Tibial nerve (tissue), 4 donors: Measurements from ENCODE around the gene DNAJC15. TPM values are rescaled to one million over a fixed set of nuclear protein-coding genes. Genes with fewer than 3 reads are reported as not detected.

Experiments used
- DNase-seq, 2 donors: peaks; one replicate each; pipeline ENCODE4 v3.0.0-alpha.2; 2019; ENCODE audit warnings: low spot score in 2 of 2
- H3K27ac ChIP-seq, 4 donors: fragments of 200-600 bp; sonication (generic) in 3 of 4; one replicate each; pipeline ENCODE4 v1.5.1; 2017 to 2019; ENCODE audit warnings: mild to moderate bottlenecking in 1 of 4
- H3K27me3 ChIP-seq, 2 donors: fragments of 200-600 bp; sonication (generic) in 1 of 2; one replicate each; pipeline versions ENCODE4 v1.5.1 to v1.6.0; 2017 to 2019
- H3K36me3 ChIP-seq, 3 donors: fragments of 200-600 bp; sonication (generic); one replicate each; pipeline ENCODE4 v1.5.1; 2018 to 2019
- H3K4me1 ChIP-seq, 4 donors: fragments of 200-600 bp; sonication (generic) in 3 of 4; one replicate each; pipeline ENCODE4 v1.5.1; 2017 to 2019
- H3K4me3 ChIP-seq, 4 donors: fragments of 200-600 bp; sonication (generic) in 3 of 4; one replicate each; pipeline ENCODE4 v1.5.1; 2017 to 2019; ENCODE audit warnings: mild to moderate bottlenecking in 1 of 4, moderate library complexity in 1 of 4
- H3K9me3 ChIP-seq, 4 donors: fragments of 200-600 bp; sonication (generic) in 3 of 4; one replicate each; pipeline ENCODE4 v1.5.1; 2017 to 2019
- CTCF ChIP-seq, 5 experiments: fragments of 200-600 bp in 3 of 5; fragments of 450-650 bp in 2 of 5; sonication (generic) in 3 of 5; IDR thresholded peaks; one replicate each; pipeline ENCODE4 v1.5.1; 2016 to 2019; ENCODE audit warnings: antibody characterized with exemption in 5 of 5, mild to moderate bottlenecking in 3 of 5, moderate library complexity in 2 of 5
- EP300 ChIP-seq, 2 donors: sonication (generic); formaldehyde crosslinking; IDR thresholded peaks; one replicate each; pipeline ENCODE4 v1.6.1; 2017; ENCODE audit warnings: antibody characterized with exemption in 2 of 2, mild to moderate bottlenecking in 1 of 2
- POLR2A ChIP-seq, 2 donors: fragments of 450-650 bp; IDR thresholded peaks; one replicate each; pipeline ENCODE4 v1.6.1; 2017; ENCODE audit warnings: antibody characterized with exemption in 2 of 2, mild to moderate bottlenecking in 2 of 2, moderate library complexity in 2 of 2
- WGBS, 2 donors: methylation state at CpG; one replicate each; pipeline ENCODE4 v1.1.5; 2018; 5-methylcytosine and 5-hydroxymethylcytosine counted together
- total RNA-seq, 4 donors: library from RNA; depleted of rRNA; stranded (reverse); fragments of >200 nt; gene quantifications; one replicate each; pipeline ENCODE4 v1.1.0, GENCODE V29; 2016

The DNAJC15 gene
- total RNA-seq, 4 donors from 2014 or later: 3.7 to 9.2 (median 5.7) TPM

GRCh38 chr13:43016226-43016625 is 7.2 kb upstream of the DNAJC15 start:
- 81 to 89% methylated on average over 5 of the region's 5 CpGs for WGBS, 2 donors
- Histone ChIP-seq H3K27ac (no peak overlapping the region), H3K36me3 (no peaks in the 10 kb centered on the region), H3K4me1 (no peaks in the 10 kb centered on the region), H3K9me3 (no peaks in the 10 kb centered on the region), H3K27me3 (no peaks in the 10 kb centered on the region), H3K4me3 (no peak overlapping the region)
- DNase-seq: no peak
- no peak for TF ChIP-seq EP300 (IDR thresholded peaks at IDR 0.05)
- TF ChIP-seq CTCF (IDR thresholded peaks at IDR 0.05): no peak
- no peak for TF ChIP-seq POLR2A (IDR thresholded peaks at IDR 0.05)

- H3K9me3 ChIP-seq: no peaks in the 10 kb centered on the region
- peaks cover 0 to 16% (median under 1%) of the 10 kb centered on the region in 4 donors for H3K4me1 ChIP-seq
- TF ChIP-seq CTCF (IDR thresholded peaks at IDR 0.05) (no peak), EP300 (IDR thresholded peaks at IDR 0.05) (no peak), POLR2A (IDR thresholded peaks at IDR 0.05) (no peak)
- no peak overlapping the region for H3K4me3 ChIP-seq
- no peaks in the 10 kb centered on the region for H3K36me3 ChIP-seq
- DNase-seq: no peak
- no peak overlapping the region for H3K27ac ChIP-seq
- no peaks in the 10 kb centered on the region for H3K27me3 ChIP-seq
- WGBS, 2 donors: 56 to 62% methylated on average over 2 of the region's 2 CpGs
These were observed 3.6 kb upstream of the DNAJC15 start for GRCh38 chr13:43019811-43020210.

GRCh38 chr13:43020794-43021193 is 2.6 kb upstream of the DNAJC15 start:
- no peaks in the 10 kb centered on the region for H3K27me3 ChIP-seq
- no peak for TF ChIP-seq POLR2A (IDR thresholded peaks at IDR 0.05)
- no peak for TF ChIP-seq EP300 (IDR thresholded peaks at IDR 0.05)
- TF ChIP-seq CTCF (IDR thresholded peaks at IDR 0.05): no peak
- no peaks in the 10 kb centered on the region for H3K9me3 ChIP-seq
- peaks cover 0 to 25% (median 7%) of the 10 kb centered on the region in 4 donors for H3K4me1 ChIP-seq
- no peak overlapping the region for H3K4me3 ChIP-seq
- DNase-seq: no peak
- 61 to 65% methylated on average over 1 of the region's 1 CpG for WGBS, 2 donors
- no peaks in the 10 kb centered on the region for H3K36me3 ChIP-seq
- no peak overlapping the region for H3K27ac ChIP-seq

- Histone ChIP-seq H3K4me3 (no peak overlapping the region), H3K9me3 (no peaks in the 10 kb centered on the region), H3K36me3 (no peaks in the 10 kb centered on the region), H3K27ac (no peak overlapping the region), H3K27me3 (no peaks in the 10 kb centered on the region), H3K4me1 (peaks cover 0 to 39% (median 11%) of the 10 kb centered on the region in 4 donors)
- WGBS, 2 donors: 81% methylated on average over 11 of the region's 11 CpGs
- no peak for DNase-seq
- TF ChIP-seq POLR2A (IDR thresholded peaks at IDR 0.05) (no peak), EP300 (IDR thresholded peaks at IDR 0.05) (no peak), CTCF (IDR thresholded peaks at IDR 0.05) (no peak)
These were observed 1.3 kb upstream of the DNAJC15 start for GRCh38 chr13:43021926-43022670.

- Histone ChIP-seq H3K27ac (peak overlapping the region; percentile 75 to 91 (median 83)), H3K4me3 (peak overlapping the region; percentile 48 to 80 (median 66)), H3K27me3 (no peaks in the 10 kb centered on the region), H3K9me3 (no peaks in the 10 kb centered on the region), H3K36me3 (no peaks in the 10 kb centered on the region), H3K4me1 (peaks cover 0 to 42% (median 11%) of the 10 kb centered on the region in 4 donors)
- WGBS, 2 donors: 59 to 60% methylated on average over 12 of the region's 12 CpGs
- no peak for DNase-seq
- TF ChIP-seq POLR2A (IDR thresholded peaks at IDR 0.05): no peak
- TF ChIP-seq EP300 (IDR thresholded peaks at IDR 0.05): no peak
- TF ChIP-seq CTCF (IDR thresholded peaks at IDR 0.05): no peak
These were observed 475 bp upstream of the DNAJC15 start for GRCh38 chr13:43022934-43023288.
